GM19035 (cell line): ENCODE measurements around the gene GAST.
"Not testable (repeated sequence)": the region's sequence is repeated elsewhere in the genome, so short reads cannot be mapped to it uniquely, and the experiment has no call there.

Experiments used
- ATAC-seq: cut with Tn5 transposase; IDR thresholded peaks from one replicate; pipeline ENCODE4 v1.9.1; 2021; ENCODE audit not compliant: unreplicated experiment

Gene GAST

GRCh38 chr17:41683441-41684007 lies 28.6 kb upstream of the GAST start:
- ATAC-seq, result no peak

- ATAC-seq, result no peak
Observed at GRCh38 chr17:41684035-41684434, 28.1 kb upstream of the GAST start.

- not testable (repeated sequence) for ATAC-seq
Observed at GRCh38 chr17:41685753-41686152, 26.4 kb upstream of the GAST start.

GRCh38 chr17:41686281-41686680 lies 25.9 kb upstream of the GAST start:
- ATAC-seq, result no peak

- no peak for ATAC-seq
Observed at GRCh38 chr17:41687828-41688640, 24.1 kb upstream of the GAST start.

- ATAC-seq, result peak; percentile 73
Observed at GRCh38 chr17:41688641-41689496, 23.3 kb upstream of the GAST start, which contains the start of gene EIF1. TSS of gene EIF1 (plus strand) at chr17:41688885. CDS start at chr17:41689039, 154 bp downstream.

GRCh38 chr17:41689497-41690299 lies 22.4 kb upstream of the GAST start:
- ATAC-seq, result no peak

GRCh38 chr17:41690497-41690896 lies 21.6 kb upstream of the GAST start:
- ATAC-seq, result no peak

- ATAC-seq, result no peak
Observed at GRCh38 chr17:41691031-41691777, 20.9 kb upstream of the GAST start.

GRCh38 chr17:41692722-41693521 lies 19.2 kb upstream of the GAST start:
- no peak for ATAC-seq

- no peak for ATAC-seq
Observed at GRCh38 chr17:41695134-41695661, 16.9 kb upstream of the GAST start.

- no peak for ATAC-seq
Observed at GRCh38 chr17:41695954-41696757, 16.0 kb upstream of the GAST start.

- ATAC-seq, result no peak
Observed at GRCh38 chr17:41697122-41697962, 14.8 kb upstream of the GAST start.

GRCh38 chr17:41700843-41701242 lies 11.3 kb upstream of the GAST start:
- not testable (repeated sequence) for ATAC-seq

- no peak for ATAC-seq
Observed at GRCh38 chr17:41702712-41703111, 9.4 kb upstream of the GAST start.

- no peak for ATAC-seq
Observed at GRCh38 chr17:41705271-41705991, 6.7 kb upstream of the GAST start.
